ENCODE measurements around the gene SYPL1. TPM values are rescaled to one million over a fixed set of nuclear protein-coding genes. Genes with fewer than 3 reads are reported as not detected.
"Not testable (repeated sequence)": the region's sequence is repeated elsewhere in the genome, so short reads cannot be mapped to it uniquely, and the experiment has no call there.

The SYPL1 gene
- 94.2 TPM for polyA plus RNA-seq (2012; ENCODE audit: insufficient read depth, insufficient read length)

- H3K4me3 ChIP-seq (ENCODE audit: low read length): peak within 1 kb of the TSS; percentile 80
- DNase-seq (ENCODE audit: low read depth, low spot score): peak; percentile 94
These were observed at the start of gene SYPL1 for GRCh38 chr7:106112118-106112971. SYPL1 (minus strand) TSS chr7:106112312; CDS start chr7:106112208, 104 bp downstream.

- no peak for DNase-seq (ENCODE audit: low read depth, low spot score)
- H3K4me3 ChIP-seq (ENCODE audit: low read length): no peak overlapping the region
These were observed 42.9 kb upstream of the SYPL1 start for GRCh38 chr7:106155027-106155426.

DNA sequence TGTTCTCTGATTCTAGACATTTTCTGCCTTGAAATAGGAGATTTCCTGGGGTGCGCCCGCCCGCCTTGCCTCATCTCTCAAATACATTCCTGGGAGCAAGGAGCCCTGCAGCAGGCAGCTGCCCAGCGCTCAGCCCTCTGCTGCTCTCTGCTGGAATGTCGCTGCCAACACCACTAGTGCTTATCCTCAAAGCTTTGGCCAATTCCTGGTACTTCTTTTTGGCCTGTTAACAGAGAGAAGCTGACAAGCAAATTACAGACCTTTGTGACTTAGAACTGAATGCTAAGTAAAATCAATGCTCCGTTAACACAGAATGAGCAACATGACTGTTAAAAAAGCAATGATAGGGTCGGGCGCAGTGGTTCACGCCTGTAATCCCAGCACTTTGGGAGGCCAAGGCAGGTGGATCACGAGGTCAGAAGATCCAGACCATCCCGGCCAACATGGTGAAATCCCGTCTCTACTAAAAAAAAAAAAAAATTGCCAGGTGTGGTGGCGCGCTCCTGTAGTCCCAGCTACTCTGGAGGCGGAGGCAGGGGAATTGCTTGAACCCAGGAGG is 41.9 kb upstream of the SYPL1 start:
- DNase-seq (ENCODE audit: low read depth, low spot score): peak; percentile 63
- no peak overlapping the region for H3K4me3 ChIP-seq (ENCODE audit: low read length)

DNA sequence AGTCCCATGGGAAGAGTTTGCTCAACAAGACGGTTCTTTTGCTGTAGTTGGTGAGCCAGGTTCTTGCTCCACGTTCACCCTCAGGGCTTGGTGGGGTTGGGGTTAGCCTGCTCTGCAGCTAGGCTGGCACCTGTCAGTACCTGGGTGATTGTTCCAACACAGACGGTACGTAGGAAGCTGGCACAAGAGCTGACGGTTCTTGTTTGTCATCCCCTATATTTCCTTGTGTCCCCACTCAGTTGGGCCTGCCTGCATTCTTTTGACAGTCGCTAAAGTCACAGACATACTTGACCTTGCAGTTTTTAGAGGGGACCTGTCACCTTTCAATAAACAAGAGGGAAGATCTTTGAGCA is 40.2 kb upstream of the SYPL1 start:
- DNase-seq (ENCODE audit: low read depth, low spot score): no peak

DNA sequence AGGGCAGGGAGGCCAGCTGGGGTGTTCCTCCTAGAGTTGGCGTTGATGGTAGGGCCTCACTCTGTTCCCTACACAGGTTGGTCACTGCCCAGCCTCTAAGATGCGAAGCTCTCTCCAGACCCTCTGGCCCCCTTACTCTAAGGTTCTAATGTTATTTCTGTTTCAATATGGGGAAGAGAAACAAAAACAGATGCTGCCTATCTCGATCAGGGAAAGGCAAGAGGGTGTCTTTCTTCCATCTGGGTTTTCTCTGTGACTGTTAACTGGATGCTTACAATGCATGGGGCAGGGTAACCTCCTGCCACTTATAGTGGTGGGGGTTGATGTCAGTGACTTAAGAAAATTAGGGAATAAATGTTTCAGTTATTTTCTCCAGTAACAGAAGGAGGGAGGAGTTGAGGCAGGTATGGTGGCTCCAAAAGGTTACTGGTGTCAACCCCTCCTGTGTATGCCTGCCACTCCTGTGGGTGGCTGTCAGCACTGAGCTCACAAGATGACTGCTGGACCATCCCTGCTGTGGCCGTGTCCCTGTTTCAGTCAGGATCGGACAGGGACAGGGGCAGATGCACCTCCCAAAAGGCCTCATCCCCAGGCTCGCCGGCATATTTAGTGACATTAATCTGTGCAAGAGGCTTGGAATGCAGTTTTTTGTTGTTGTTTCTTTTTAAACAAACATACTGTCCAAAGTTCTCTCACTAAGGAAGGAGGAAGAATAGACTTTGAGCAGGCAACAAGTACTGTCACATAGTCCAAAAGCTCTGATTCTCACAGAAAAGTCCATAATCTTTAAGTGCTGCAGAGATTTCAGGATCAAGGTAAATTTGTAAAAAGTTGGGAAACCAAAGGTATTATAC is 39.6 kb upstream of the SYPL1 start:
- no peak overlapping the region for H3K4me3 ChIP-seq (ENCODE audit: low read length)
- no peak for DNase-seq (ENCODE audit: low read depth, low spot score)

More for the DNA sequence above, 40.2 kb upstream of the SYPL1 start:
- H3K4me3 ChIP-seq (ENCODE audit: low read length): no peak overlapping the region

DNA sequence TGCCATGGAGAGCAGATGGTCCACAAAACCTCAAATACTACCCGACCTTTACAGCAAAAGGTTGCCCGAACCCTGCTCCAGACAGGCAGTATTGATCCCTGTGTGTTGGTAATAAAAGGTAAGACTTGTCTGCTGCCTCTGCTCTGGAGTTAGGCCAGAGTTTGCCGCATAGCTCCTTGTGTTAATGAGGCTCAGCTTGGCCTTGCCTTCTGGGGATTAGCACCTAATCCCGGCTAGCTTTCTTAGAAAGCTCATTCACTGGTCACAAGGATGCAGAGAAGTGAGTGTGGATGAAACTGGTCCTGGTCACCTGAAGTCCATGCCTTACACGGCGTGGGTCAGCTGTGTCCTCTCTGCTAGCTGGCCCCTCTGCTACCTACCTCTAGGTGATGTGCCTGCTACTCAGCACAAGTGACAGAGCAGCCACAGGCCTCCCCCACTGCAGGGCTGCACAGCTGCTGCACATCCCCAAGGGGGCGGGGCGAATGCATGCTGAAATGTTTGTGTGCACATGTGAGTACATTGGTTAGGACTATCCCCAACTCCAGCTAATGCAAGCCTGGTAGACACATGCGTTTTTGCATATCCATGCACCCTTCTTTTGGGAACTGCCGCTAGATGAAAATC is 31.7 kb upstream of the SYPL1 start:
- DNase-seq (ENCODE audit: low read depth, low spot score): peak; percentile 14
- H3K4me3 ChIP-seq (ENCODE audit: low read length): no peak overlapping the region

DNA sequence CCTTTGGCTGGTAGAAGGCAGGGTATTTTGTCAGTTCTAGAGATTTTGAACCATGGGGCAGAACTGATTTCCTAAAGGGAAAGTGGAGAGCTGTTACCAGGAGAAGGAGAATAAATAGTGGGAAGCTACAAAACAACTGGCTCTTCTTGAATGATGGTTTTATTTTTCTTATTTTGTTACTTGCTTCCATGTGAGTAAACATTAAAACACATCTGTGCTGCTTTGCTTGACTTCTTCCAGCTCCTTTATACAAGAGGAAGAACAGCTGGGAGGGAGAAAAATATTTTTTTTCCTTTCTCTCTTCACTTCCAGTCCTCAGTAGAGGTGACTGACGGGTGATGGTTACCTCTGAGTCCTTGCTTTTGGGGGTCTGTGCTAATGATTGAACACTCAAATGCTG is 30.0 kb upstream of the SYPL1 start:
- no peak overlapping the region for H3K4me3 ChIP-seq (ENCODE audit: low read length)
- no peak for DNase-seq (ENCODE audit: low read depth, low spot score)

DNA sequence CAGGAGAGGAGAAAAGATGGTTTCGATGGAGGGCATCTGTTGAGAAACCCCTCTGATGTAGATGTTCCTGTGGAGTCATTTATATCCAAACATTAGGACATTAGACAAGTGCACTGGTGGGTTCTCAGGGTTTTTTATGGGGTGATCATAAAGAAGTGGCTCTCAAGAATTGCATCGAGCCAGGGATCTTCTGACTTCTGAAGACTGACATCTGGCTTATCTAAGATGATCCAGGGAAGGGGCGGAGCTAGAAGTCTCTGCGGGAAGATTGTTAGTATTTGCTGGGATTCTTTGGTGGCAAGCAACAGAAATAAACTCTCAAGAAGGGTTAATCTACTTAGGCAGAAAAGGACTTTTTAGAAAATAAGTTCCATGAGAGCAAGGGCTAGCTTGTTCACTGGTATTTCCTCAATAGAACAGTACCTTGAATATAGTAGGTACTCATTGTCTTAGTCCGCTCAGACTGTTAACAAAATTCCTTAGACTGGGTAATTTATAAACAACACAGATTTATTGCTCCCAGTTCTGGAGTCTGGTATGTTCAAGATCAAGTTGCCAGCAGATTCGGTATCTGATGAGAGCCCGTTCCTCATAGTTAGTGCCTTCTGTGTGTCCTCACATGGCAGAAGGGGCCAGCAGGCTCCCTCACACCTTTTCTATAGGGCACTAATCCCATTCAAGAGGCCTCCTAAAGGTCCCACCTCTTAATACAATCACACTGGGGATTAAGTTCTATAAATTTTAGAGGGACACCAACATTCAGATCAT is 28.5 kb upstream of the SYPL1 start:
- DNase-seq (ENCODE audit: low read depth, low spot score): no peak
- no peak overlapping the region for H3K4me3 ChIP-seq (ENCODE audit: low read length)

DNA sequence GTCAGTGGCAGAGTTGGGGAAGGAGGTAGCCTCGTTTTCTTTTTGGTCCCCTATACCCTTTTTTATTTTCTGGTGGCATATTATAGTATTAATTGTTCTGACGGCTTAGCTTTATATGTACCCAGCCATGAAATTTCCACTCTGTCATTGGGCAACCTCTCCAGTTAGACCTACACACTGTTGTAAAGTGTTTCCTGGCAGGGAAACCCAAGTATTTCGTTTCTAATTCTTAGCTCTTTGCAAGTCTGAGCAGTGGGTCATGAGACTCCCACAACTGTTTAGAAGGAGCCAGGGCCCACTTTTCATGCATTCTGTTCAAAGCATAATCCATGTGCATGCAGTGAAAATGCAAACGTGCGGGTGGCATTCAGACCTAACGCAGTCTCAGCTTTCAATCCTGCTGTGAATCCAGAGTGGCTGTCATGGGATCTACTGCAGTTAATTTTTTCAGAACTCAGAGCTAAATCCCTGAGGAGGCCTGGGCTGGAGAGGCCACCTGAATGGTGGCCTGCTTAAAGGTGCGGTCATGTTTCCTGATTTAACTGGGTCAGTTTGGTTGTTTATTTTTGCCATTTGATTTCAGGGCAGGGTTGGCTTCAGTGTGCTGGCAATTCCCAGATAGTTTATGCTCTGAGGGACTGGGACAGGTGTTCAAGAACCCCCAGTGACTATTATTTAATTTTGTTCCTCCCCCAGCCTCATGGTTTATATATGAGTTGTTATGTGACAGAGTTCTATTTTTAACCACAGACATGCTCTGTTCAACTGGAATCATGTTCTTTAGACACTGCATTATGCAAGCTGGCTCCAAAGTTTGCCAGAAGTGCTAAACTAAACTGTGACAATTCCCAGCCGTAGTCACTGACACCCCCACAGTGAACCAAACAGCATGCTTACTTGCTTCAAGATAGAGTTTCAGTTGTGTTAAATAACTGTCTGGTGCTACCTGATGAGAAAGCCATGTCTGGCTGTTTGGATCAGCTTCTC is 27.4 kb upstream of the SYPL1 start:
- DNase-seq (ENCODE audit: low read depth, low spot score): no peak
- H3K4me3 ChIP-seq (ENCODE audit: low read length): no peak overlapping the region

DNA sequence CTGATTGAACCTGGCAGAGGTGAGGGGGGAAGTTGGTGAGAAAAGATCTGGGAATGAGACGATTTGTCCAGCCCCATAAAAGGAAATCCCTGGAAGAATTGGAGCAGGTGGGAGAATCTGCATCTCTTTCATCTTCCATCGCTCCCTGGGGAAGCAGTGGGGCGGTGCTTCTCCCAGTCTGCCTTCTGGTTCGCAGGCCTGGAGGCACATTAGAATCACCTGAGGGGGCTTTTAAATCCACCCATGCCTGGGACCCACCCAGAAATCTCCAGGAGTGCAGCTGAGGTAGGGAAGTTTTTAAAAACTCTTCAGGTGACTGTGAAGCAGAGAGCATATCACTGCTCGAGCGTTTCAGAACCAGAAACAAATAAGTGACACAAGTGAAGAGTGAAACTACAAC is 26.7 kb upstream of the SYPL1 start:
- H3K4me3 ChIP-seq (ENCODE audit: low read length): no peak overlapping the region

DNA sequence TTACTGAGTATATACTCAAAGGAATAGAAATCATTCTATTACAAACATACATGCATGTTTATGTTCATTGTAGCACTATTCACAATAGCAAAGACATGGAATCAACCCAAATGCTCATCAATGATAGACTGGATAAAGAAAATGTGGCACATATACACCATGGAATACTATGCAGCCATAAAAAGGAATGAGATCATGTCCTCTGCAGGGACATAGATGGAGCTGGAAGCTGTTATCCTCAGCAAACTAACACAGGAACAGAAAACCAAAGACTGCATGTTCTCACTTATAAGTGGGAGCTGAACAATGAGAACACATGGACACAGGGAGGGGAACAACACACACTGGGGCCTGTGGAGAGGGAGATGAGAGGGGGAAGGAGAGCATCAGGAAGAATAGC is 26.1 kb upstream of the SYPL1 start:
- DNase-seq (ENCODE audit: low read depth, low spot score); H3K4me3 ChIP-seq (ENCODE audit: low read length): not testable (repeated sequence)

More for the DNA sequence above, 26.7 kb upstream of the SYPL1 start:
- DNase-seq (ENCODE audit: low read depth, low spot score): no peak

DNA sequence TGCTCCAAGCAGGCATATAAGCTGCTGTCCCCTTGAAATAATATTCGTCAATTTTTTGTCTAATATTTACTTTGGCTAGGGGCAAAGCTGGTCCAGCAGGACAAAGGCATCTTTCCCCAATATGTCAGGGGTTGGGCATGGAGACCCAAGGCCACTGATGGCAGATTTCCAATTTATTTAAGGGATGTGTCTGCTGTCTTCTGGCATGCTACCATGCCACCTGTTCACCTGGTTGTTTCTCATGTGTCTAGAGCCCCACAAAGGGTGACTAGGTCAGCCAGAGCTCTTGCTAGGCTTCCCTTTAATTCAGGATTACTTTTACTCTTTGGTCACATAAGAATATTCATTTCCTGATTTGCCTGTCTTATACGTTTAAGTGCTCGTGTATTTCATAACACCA is 22.1 kb upstream of the SYPL1 start:
- DNase-seq (ENCODE audit: low read depth, low spot score): no peak
- H3K4me3 ChIP-seq (ENCODE audit: low read length): no peak overlapping the region

DNA sequence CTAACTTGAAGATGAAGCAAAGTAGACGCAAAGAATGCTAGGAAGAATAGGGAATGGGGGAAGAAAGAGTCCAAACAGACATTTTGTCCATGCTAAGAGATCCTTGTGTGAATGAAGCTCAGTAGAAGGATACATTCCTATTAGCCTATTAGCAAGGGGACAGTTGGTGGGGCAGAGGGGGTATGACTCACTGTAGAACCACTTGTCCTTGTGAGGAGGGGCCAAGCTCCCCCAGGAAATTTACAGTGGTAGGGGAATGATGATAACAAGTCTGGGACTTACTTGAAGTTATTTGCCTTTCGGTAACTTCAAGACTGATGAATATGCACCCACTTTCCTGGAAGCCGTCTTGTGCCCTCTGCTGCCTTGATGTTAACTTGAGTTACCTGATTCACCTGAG is 17.2 kb upstream of the SYPL1 start:
- no peak overlapping the region for H3K4me3 ChIP-seq (ENCODE audit: low read length)
- no peak for DNase-seq (ENCODE audit: low read depth, low spot score)

GRCh38 chr7:106128836-106129235 is 16.7 kb upstream of the SYPL1 start:
- H3K4me3 ChIP-seq (ENCODE audit: low read length): no peak overlapping the region
- no peak for DNase-seq (ENCODE audit: low read depth, low spot score)

DNA sequence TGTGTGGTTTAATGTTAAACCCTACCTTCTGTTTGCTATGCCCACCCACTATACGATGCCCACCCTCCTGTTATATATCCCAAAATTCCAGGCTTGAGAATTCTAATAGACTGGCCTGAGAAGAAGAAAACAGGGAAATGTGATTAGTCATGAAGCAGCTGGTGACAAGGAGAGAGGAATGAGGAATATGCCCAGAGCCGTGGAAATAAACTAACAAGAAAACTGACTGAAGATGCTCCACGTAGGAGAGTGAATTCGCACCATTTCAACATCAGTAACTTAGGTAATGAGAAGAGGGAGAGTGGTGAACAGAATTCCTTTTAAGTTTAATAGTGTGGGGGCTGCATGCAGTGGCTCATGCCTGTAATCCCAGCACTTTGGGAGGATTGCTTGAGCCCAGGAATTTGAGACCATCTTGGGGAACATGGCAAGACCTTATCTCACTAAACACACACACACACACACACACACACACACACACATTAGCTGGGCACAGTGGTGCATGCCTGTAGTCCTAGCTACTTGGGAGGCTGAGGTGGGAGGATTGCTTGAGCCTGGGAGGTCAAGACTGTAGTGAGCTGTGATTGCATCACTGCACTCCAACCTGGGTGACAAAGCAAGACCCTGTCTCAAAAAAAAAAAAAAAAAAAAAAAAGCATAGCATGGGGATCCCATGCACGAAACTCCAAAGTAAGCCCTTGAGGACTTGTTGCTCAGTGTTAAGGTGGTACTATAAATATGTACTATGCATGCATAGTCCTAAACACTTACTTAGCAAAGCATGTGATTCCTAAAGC is 16.1 kb upstream of the SYPL1 start:
- no peak overlapping the region for H3K4me3 ChIP-seq (ENCODE audit: low read length)
- DNase-seq (ENCODE audit: low read depth, low spot score): no peak

DNA sequence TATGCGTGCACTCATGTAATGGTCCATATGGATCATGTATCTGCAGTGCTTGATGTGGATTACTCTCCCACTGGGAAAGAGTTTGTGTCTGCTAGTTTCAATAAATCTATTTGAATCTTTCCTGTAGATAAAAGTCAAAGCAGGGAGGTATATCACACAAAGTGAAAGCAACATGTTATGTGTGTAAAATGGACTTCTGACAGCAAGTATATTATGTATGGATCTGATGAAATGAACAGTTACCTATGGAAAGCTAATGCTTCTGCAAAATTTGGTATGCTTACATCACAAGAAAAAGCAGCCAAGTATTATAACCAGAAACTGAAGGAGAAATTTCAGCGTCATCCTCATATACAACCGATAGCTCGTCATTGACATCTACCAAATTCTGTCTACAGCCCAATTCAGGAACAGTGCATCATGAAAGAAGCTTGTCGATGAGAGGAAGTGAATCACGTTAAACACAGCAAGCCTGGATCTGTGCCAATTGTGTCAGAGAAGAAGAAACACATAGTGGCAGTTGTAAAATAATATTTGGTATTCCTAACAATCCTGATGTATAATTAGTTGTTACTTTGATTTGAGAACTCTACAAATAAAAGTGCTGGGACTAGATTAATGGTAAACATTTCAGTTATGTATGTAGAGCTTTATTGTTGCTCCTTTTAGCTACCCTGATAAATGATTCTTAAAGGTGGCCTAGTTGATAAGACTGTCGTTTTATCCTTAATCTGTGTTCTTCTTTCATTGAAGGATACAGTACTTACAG is 14.2 kb upstream of the SYPL1 start:
- no peak overlapping the region for H3K4me3 ChIP-seq (ENCODE audit: low read length)
- peak; percentile 20 for DNase-seq (ENCODE audit: low read depth, low spot score)

Measured in Jurkat, Clone E6-1 (cell line).